Epithelial cell of proximal tubule (primary cell): ENCODE results near the gene PHACTR1. TPM values are rescaled to one million over a fixed set of nuclear protein-coding genes. Genes with fewer than 3 reads are reported as not detected.
A peak's percentile ranks its signal among the peaks of the same experiment; 100 is the strongest.

Source experiments
- DNase-seq: peaks from one replicate; pipeline ENCODE4 v3.0.0-alpha.2; 2011; ENCODE audit warnings: low read depth
- H3K4me3 ChIP-seq: 2 replicates; pipeline ENCODE4 v1.5.1; 2011; ENCODE audit warnings: low read depth, mild to moderate bottlenecking, low read length
- total RNA-seq: library from RNA; depleted of rRNA; stranded (reverse); fragments of >200 nt; gene quantifications from 2 replicates; pipeline ENCODE4 v1.2.3, GENCODE V29; 2015
- TF ChIP-seq, protein P1 (sequence below): conservative IDR thresholded peaks from 2 replicates; pipeline ENCODE4 v1.5.1; 2012; ENCODE audit warnings: low read depth, mild to moderate bottlenecking, low read length

The PHACTR1 gene
- total RNA-seq, 1 donor from 2014 or later = 0.98 TPM

DNA sequence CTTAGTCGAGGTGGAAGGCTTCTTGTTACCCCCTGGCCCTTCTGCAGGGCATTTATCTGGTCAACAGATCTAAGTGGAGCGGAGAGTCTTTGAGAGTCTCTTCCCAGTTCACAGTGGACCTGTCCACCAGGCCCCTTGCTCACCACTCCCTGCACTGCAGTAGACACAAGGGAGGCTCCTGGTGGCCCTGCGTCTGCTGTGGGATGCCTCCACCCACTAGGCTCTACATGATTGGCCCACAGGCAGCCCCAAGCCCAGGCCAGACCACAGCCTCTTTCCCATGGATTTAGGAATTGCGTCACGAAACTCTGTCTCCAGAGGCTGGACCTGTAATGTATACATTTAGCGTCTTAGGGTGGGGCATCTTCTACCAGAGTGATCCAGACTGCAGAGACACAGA, 583.4 kb downstream of the PHACTR1 start:
- DNase-seq = no peak
- TF ChIP-seq, protein P1, sequence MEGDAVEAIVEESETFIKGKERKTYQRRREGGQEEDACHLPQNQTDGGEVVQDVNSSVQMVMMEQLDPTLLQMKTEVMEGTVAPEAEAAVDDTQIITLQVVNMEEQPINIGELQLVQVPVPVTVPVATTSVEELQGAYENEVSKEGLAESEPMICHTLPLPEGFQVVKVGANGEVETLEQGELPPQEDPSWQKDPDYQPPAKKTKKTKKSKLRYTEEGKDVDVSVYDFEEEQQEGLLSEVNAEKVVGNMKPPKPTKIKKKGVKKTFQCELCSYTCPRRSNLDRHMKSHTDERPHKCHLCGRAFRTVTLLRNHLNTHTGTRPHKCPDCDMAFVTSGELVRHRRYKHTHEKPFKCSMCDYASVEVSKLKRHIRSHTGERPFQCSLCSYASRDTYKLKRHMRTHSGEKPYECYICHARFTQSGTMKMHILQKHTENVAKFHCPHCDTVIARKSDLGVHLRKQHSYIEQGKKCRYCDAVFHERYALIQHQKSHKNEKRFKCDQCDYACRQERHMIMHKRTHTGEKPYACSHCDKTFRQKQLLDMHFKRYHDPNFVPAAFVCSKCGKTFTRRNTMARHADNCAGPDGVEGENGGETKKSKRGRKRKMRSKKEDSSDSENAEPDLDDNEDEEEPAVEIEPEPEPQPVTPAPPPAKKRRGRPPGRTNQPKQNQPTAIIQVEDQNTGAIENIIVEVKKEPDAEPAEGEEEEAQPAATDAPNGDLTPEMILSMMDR = no peak
- H3K4me3 ChIP-seq = no peak overlapping the region

DNA sequence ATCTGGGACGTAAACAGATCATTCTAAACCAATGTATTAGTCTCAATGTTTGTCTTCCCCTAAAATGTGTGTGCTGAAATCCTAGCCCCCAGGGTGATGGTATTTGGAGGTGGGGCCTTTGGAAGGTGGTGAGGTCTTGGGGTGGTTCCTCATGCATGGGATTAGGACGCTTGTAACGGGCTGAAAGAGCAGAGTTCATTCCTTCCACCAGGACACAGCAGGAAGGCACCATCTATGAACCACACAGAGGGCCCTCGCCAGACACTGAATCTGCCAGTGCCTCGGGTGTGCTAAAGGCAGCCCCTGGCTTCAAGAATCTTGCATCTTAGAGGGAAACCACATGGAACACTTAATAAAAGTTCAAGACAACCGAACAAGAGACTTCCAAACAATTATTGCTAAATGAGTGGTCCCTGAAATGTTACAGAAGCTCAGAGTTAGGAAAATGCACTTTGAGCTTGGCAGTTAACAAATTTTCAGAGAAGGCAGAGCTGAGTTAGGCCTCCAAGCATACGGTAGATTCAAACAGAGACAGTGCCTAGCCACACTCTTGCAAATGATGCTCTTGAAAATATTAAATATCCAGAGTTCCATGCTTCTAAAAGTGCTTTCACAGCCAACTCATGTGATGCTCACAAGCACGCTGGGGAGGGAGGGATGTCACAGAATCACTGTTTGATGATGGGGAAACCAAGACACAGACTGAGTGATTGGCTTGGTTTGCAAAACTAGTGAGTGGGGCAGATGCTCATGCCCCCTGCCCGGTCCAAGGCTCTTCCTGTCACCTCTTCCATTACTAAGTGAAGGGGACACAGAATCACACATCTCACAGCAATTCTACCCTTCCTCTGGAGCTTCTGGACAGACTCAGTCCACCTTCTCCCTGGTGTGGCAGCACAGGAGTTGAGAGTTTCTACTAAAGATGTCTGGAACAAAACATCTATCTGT, 584.4 kb downstream of the PHACTR1 start:
- H3K4me3 ChIP-seq = no peak overlapping the region
- TF ChIP-seq, protein P1 = peak; percentile 11
- DNase-seq = no peak

GRCh38 chr6:13302291-13302690, 585.7 kb downstream of the PHACTR1 start:
- TF ChIP-seq, protein P1 = no peak
- no peak for DNase-seq

GRCh38 chr6:13302751-13303667, 586.4 kb downstream of the PHACTR1 start:
- TF ChIP-seq, protein P1 = no peak
- DNase-seq = peak; percentile 99
- H3K4me3 ChIP-seq = no peak overlapping the region

More at GRCh38 chr6:13302291-13302690, 585.7 kb downstream of the PHACTR1 start:
- H3K4me3 ChIP-seq = no peak overlapping the region

- DNase-seq = no peak
- TF ChIP-seq, protein P1 = no peak
- H3K4me3 ChIP-seq = no peak overlapping the region
Observed at GRCh38 chr6:13303668-13304017, 587.1 kb downstream of the PHACTR1 start.

DNA sequence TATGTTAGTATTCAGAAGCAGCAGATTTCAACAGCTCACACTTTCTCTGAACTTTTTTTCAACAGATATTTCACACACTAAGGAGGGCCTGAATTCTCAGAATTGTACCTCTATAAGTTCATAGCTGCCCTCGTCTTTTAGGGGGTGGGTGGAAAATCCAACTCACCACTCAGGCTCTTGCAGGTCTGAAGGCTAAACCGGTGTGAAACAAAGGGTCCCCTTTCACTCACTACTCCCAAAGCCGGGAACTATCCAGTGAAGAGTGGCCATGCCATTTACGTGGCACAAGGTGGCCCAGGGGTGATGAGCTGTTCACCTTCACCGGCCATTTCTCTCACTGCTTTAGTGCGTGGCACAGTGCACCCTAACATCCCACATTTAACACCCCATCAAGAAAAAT, 587.5 kb downstream of the PHACTR1 start:
- DNase-seq = no peak
- no peak overlapping the region for H3K4me3 ChIP-seq
- TF ChIP-seq, protein P1 = no peak
